ENCODE measurements around the gene KIRREL1.

DNA sequence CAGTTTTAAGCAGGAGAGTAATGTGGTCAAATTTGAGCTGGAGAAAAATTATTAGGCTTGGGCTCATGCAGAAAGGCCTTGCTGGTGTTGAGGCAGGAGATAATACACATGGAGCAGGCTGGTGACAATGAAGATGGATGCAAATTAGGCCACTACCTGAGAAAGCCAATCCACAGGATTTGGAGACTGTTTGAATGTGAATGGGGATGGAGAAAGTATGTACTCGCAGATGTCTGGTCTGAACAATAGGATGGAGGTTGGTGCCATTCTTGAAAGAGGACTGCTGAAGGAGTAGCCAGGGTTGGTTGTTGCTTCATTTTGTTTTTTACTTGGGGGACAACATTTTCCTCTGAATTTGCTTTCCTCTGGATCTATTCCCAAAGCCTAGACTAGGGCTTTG lies 8.0 kb upstream of the KIRREL1 start:
- TF ChIP-seq, protein P1, sequence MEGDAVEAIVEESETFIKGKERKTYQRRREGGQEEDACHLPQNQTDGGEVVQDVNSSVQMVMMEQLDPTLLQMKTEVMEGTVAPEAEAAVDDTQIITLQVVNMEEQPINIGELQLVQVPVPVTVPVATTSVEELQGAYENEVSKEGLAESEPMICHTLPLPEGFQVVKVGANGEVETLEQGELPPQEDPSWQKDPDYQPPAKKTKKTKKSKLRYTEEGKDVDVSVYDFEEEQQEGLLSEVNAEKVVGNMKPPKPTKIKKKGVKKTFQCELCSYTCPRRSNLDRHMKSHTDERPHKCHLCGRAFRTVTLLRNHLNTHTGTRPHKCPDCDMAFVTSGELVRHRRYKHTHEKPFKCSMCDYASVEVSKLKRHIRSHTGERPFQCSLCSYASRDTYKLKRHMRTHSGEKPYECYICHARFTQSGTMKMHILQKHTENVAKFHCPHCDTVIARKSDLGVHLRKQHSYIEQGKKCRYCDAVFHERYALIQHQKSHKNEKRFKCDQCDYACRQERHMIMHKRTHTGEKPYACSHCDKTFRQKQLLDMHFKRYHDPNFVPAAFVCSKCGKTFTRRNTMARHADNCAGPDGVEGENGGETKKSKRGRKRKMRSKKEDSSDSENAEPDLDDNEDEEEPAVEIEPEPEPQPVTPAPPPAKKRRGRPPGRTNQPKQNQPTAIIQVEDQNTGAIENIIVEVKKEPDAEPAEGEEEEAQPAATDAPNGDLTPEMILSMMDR (IDR thresholded peaks at IDR 0.05) = no peak
- TF ChIP-seq POLR2A (IDR thresholded peaks at IDR 0.05) = no peak
- no peak for TF ChIP-seq POLR2AphosphoS5 (IDR thresholded peaks at IDR 0.05)
